H9 (cell line): ENCODE measurements around the gene SLAIN1. TPM values are rescaled to one million over a fixed set of nuclear protein-coding genes. Genes with fewer than 3 reads are reported as not detected.
A peak's percentile ranks its signal among the peaks of the same experiment; 100 is the strongest.

ENCODE experiments used
- DNase-seq: peaks from one replicate; pipeline ENCODE4 v3.0.0-alpha.2; 2017
- H2AFZ ChIP-seq: one replicate; pipeline ENCODE4 v1.6.1; 2013; ENCODE audit warnings: mild to moderate bottlenecking, low read length, control low read depth, moderate library complexity
- H2AK5ac ChIP-seq: 2 replicates; pipeline ENCODE4 v1.6.1; 2013; ENCODE audit warnings: low read length, control low read depth, mixed read lengths; ENCODE audit not compliant: insufficient read length
- H2BK120ac ChIP-seq: one replicate; pipeline ENCODE4 v1.6.1; 2013; ENCODE audit warnings: low read depth, mild to moderate bottlenecking, low read length, control low read depth, inconsistent platforms; ENCODE audit not compliant: poor library complexity, severe bottlenecking
- H2BK12ac ChIP-seq: 2 replicates; pipeline ENCODE4 v1.6.1; 2013; ENCODE audit warnings: low read length, control low read depth, mixed read lengths, low read depth; ENCODE audit not compliant: insufficient read length
- H2BK15ac ChIP-seq: 2 replicates; pipeline ENCODE4 v1.6.1; 2013; ENCODE audit warnings: low read depth, low read length, control low read depth
- H2BK20ac ChIP-seq: one replicate; pipeline ENCODE4 v1.6.1; 2013; ENCODE audit warnings: low read depth, mild to moderate bottlenecking, low read length, control low read depth, inconsistent platforms; ENCODE audit not compliant: poor library complexity, severe bottlenecking
- H2BK5ac ChIP-seq: 2 replicates; pipeline ENCODE4 v1.6.1; 2013; ENCODE audit warnings: low read length, control low read depth, mixed read lengths; ENCODE audit not compliant: insufficient read length
- H3K14ac ChIP-seq: 2 replicates; pipeline ENCODE4 v1.6.1; 2013; ENCODE audit warnings: low read length, control low read depth; ENCODE audit not compliant: insufficient read depth
- H3K18ac ChIP-seq: 2 replicates; pipeline ENCODE4 v1.6.1; 2013; ENCODE audit warnings: low read depth, mild to moderate bottlenecking, mixed read lengths, low read length, control low read depth; ENCODE audit not compliant: insufficient read length
- H3K23ac ChIP-seq: 2 replicates; pipeline ENCODE4 v1.6.1; 2013; ENCODE audit warnings: low read length, control low read depth, mixed read lengths, low read depth; ENCODE audit not compliant: insufficient read length
- H3K23me2 ChIP-seq: 2 replicates; pipeline ENCODE4 v1.6.1; 2013; ENCODE audit warnings: low read depth, mild to moderate bottlenecking, mixed read lengths, low read length, control low read depth; ENCODE audit not compliant: insufficient read length, poor library complexity, severe bottlenecking
- H3K27ac ChIP-seq: 2 replicates; pipeline ENCODE4 v1.5.1; 2013; ENCODE audit warnings: low read length, control low read depth, mixed read lengths, low read depth; ENCODE audit not compliant: insufficient read length
- H3K27me3 ChIP-seq: 2 replicates; pipeline ENCODE4 v1.6.1; 2013; ENCODE audit warnings: low read length, control low read depth, inconsistent platforms; ENCODE audit not compliant: insufficient read depth
- H3K4ac ChIP-seq: 2 replicates; pipeline ENCODE4 v1.6.1; 2013; ENCODE audit warnings: low read depth, mild to moderate bottlenecking, control low read depth, inconsistent platforms, low read length, moderate library complexity
- H3K4me1 ChIP-seq: 2 replicates; pipeline ENCODE4 v1.6.1; 2013; ENCODE audit warnings: low read length, control low read depth, inconsistent platforms; ENCODE audit not compliant: insufficient read depth
- H3K4me2 ChIP-seq: 2 replicates; pipeline ENCODE4 v1.6.1; 2013; ENCODE audit warnings: low read length, control low read depth, mixed read lengths; ENCODE audit not compliant: insufficient read length, insufficient read depth
- H3K56ac ChIP-seq: 2 replicates; pipeline ENCODE4 v1.6.1; 2013; ENCODE audit warnings: low read depth, mild to moderate bottlenecking, mixed read lengths, low read length, control low read depth; ENCODE audit not compliant: insufficient read length
- H3K79me1 ChIP-seq: 2 replicates; pipeline ENCODE4 v1.6.1; 2013; ENCODE audit warnings: low read depth, mild to moderate bottlenecking, moderate library complexity, low read length, control low read depth, inconsistent platforms; ENCODE audit not compliant: insufficient read depth, poor library complexity, severe bottlenecking
- H3K79me2 ChIP-seq: 2 replicates; pipeline ENCODE4 v1.6.1; 2013; ENCODE audit warnings: low read length, control low read depth, inconsistent platforms; ENCODE audit not compliant: insufficient read depth
- H3K9ac ChIP-seq: 2 replicates; pipeline ENCODE4 v1.6.1; 2013; ENCODE audit warnings: low read length, control low read depth, mixed read lengths; ENCODE audit not compliant: insufficient read length; ENCODE audit errors: extremely low read depth
- H3K9me3 ChIP-seq: one replicate; pipeline ENCODE4 v1.6.1; 2013; ENCODE audit warnings: low read depth, low read length, inconsistent platforms; ENCODE audit not compliant: control insufficient read depth
- H3T11ph ChIP-seq: one replicate; pipeline ENCODE4 v1.6.1; 2013; ENCODE audit warnings: mild to moderate bottlenecking, low read length, control low read depth, inconsistent platforms
- H4K20me1 ChIP-seq: one replicate; pipeline ENCODE4 v1.6.1; 2013; ENCODE audit not compliant: control insufficient read depth, insufficient read length, insufficient read depth
- H4K5ac ChIP-seq: 2 replicates; pipeline ENCODE4 v1.6.1; 2013; ENCODE audit warnings: low read depth, mild to moderate bottlenecking, mixed read lengths, low read length, control low read depth; ENCODE audit not compliant: insufficient read length
- H4K8ac ChIP-seq: replicated peaks from 2 replicates; pipeline ENCODE4 v1.6.1; 2013; ENCODE audit warnings: low read length, control low read depth, mixed read lengths, low read depth; ENCODE audit not compliant: insufficient read length
- H4K91ac ChIP-seq: 2 replicates; pipeline ENCODE4 v1.6.1; 2013; ENCODE audit warnings: low read depth, mild to moderate bottlenecking, moderate library complexity, mixed read lengths, low read length, control low read depth; ENCODE audit not compliant: insufficient read length
- H3K27ac Mint-ChIP-seq, 3 experiments: 2 replicates in 2 of 3; 3 replicates in 1 of 3; pipeline ENCODE4 v1.8.0; 2020 to 2021; ENCODE audit warnings: mixed read lengths in 3 of 3, mild to moderate bottlenecking in 1 of 3, moderate library complexity in 1 of 3
- H3K27me3 Mint-ChIP-seq: 2 replicates; pipeline ENCODE4 v1.8.0; 2021; ENCODE audit warnings: low read depth, mild to moderate bottlenecking, moderate library complexity, mixed read lengths
- H3K36me3 Mint-ChIP-seq, 3 experiments: 2 replicates in 2 of 3; 3 replicates in 1 of 3; pipeline ENCODE4 v1.8.0; 2020 to 2021; ENCODE audit warnings: low read depth in 3 of 3, mixed read lengths in 3 of 3; ENCODE audit not compliant: insufficient read depth in 1 of 3
- H3K4me1 Mint-ChIP-seq, 2 experiments: 2 replicates each; pipeline ENCODE4 v1.8.0; 2020; ENCODE audit warnings: mixed read lengths in 2 of 2
- H3K4me3 Mint-ChIP-seq, 2 experiments: 2 replicates in 1 of 2; 3 replicates in 1 of 2; pipeline ENCODE4 v1.8.0; 2020 to 2021; ENCODE audit warnings: mild to moderate bottlenecking in 2 of 2, mixed read lengths in 2 of 2, moderate library complexity in 1 of 2
- H3K9me3 Mint-ChIP-seq, 2 experiments: 2 replicates in 1 of 2; 3 replicates in 1 of 2; pipeline ENCODE4 v1.8.0; 2020; ENCODE audit warnings: mild to moderate bottlenecking in 2 of 2, mixed read lengths in 2 of 2, moderate library complexity in 1 of 2
- WGBS: extraction: QIAGEN DNeasy Blood & Tissue Kit; methylation state at CpG from one replicate; pipeline ENCODE4 v1.1.7; 2013; ENCODE audit warnings: missing lambda C conversion rate, low lambda C conversion rate, mixed read lengths; ENCODE audit not compliant: insufficient read length; ENCODE audit errors: extremely low coverage; 5-methylcytosine and 5-hydroxymethylcytosine counted together
- total RNA-seq: library from RNA; stranded (reverse); gene quantifications from 2 replicates; pipeline ENCODE4 v1.2.1, GENCODE V29; 2021
- TF ChIP-seq, protein P1 (sequence below): fragments of 200-600 bp; sonication (generic); conservative IDR thresholded peaks from 3 replicates; pipeline ENCODE4 v1.8.0; 2021; ENCODE audit warnings: antibody characterized with exemption, mild to moderate bottlenecking

The SLAIN1 gene
- total RNA-seq, 1 experiment from 2014 or later, result 23.2 TPM

DNA sequence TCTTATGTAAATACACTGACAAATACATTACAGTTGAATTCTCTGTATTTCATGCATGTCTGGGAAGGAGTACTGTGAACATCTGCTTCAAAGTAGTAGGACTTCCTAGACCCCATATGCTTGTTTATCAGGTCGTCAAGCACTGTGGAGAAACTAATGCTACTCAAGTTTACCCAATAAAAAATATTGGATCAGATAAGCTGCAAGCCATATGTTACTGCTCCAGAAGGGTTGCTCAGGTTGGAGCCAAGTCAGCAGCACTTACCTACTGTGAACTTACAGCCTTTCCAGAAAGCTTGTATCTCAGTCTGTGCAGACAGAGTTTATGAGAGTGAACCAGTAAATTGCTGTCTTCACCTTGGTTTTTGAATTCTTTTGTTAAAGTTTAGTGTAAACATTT, 36.2 kb downstream of the SLAIN1 start:
- Histone ChIP-seq H2AFZ (no peak overlapping the region), H4K5ac (no peak overlapping the region), H3K4ac (no peak overlapping the region), H2BK5ac (no peak overlapping the region), H3K4me2 (no peak overlapping the region), H3K18ac (no peak overlapping the region), H3K14ac (no peak overlapping the region), H3T11ph (no peak overlapping the region), H2BK20ac (no peak overlapping the region), H3K79me1 (no peaks in the 10 kb centered on the region), H4K8ac (no peak overlapping the region), H4K20me1 (no peaks in the 10 kb centered on the region), H2BK120ac (no peak overlapping the region), H3K23me2 (no peaks in the 10 kb centered on the region), H3K56ac (no peak overlapping the region), H2BK12ac (no peak overlapping the region), H3K9me3 (no peaks in the 10 kb centered on the region), H3K27ac (no peak overlapping the region), H2BK15ac (no peak overlapping the region), H4K91ac (no peak overlapping the region), H2AK5ac (no peak overlapping the region), H3K27me3 (no peaks in the 10 kb centered on the region), H3K23ac (no peak overlapping the region), H3K79me2 (no peaks in the 10 kb centered on the region; the same call in 1 of the 2 replicates), H3K4me1 (peaks cover 6% of the 10 kb centered on the region; the same call in 1 of the 2 replicates), H3K9ac (no peak overlapping the region)
- Mint-ChIP-seq H3K27ac (peak overlapping the region in 1 of 3 experiments; percentile 45; a peak in 2 of 7 replicates), H3K36me3 (peaks cover 0 to 3% (median 2%) of the 10 kb centered on the region in 3 experiments; a peak in 5 of 7 replicates), H3K27me3 (no peaks in the 10 kb centered on the region), H3K9me3 (no peaks in the 10 kb centered on the region), H3K4me3 (no peak overlapping the region), H3K4me1 (peaks cover 16 to 20% of the 10 kb centered on the region in 2 experiments)
- TF ChIP-seq, protein P1, sequence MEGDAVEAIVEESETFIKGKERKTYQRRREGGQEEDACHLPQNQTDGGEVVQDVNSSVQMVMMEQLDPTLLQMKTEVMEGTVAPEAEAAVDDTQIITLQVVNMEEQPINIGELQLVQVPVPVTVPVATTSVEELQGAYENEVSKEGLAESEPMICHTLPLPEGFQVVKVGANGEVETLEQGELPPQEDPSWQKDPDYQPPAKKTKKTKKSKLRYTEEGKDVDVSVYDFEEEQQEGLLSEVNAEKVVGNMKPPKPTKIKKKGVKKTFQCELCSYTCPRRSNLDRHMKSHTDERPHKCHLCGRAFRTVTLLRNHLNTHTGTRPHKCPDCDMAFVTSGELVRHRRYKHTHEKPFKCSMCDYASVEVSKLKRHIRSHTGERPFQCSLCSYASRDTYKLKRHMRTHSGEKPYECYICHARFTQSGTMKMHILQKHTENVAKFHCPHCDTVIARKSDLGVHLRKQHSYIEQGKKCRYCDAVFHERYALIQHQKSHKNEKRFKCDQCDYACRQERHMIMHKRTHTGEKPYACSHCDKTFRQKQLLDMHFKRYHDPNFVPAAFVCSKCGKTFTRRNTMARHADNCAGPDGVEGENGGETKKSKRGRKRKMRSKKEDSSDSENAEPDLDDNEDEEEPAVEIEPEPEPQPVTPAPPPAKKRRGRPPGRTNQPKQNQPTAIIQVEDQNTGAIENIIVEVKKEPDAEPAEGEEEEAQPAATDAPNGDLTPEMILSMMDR, result no peak
- WGBS, result no CpG with 5 or more reads among the region's 1 CpG
- DNase-seq, result no peak
